Lung microvascular endothelial cell (primary cell): ENCODE measurements around the gene SGPP2. TPM values are rescaled to one million over a fixed set of nuclear protein-coding genes. Genes with fewer than 3 reads are reported as not detected.
A peak's percentile ranks its signal among the peaks of the same experiment; 100 is the strongest.
"Not testable (repeated sequence)": the region's sequence is repeated elsewhere in the genome, so short reads cannot be mapped to it uniquely, and the experiment has no call there.

Source experiments
- DNase-seq, 2 donors: peaks; one replicate each; pipeline versions ENCODE4 v3.0.0 to v3.0.0-alpha.2; 2010; ENCODE audit warnings: low read depth in 2 of 2
- total RNA-seq: library from RNA; depleted of rRNA; stranded (reverse); fragments of >200 nt; gene quantifications from 2 replicates; pipeline ENCODE4 v1.2.1, GENCODE V29; 2014

Gene SGPP2
- total RNA-seq, 1 donor from 2014 or later, result not detected

DNA sequence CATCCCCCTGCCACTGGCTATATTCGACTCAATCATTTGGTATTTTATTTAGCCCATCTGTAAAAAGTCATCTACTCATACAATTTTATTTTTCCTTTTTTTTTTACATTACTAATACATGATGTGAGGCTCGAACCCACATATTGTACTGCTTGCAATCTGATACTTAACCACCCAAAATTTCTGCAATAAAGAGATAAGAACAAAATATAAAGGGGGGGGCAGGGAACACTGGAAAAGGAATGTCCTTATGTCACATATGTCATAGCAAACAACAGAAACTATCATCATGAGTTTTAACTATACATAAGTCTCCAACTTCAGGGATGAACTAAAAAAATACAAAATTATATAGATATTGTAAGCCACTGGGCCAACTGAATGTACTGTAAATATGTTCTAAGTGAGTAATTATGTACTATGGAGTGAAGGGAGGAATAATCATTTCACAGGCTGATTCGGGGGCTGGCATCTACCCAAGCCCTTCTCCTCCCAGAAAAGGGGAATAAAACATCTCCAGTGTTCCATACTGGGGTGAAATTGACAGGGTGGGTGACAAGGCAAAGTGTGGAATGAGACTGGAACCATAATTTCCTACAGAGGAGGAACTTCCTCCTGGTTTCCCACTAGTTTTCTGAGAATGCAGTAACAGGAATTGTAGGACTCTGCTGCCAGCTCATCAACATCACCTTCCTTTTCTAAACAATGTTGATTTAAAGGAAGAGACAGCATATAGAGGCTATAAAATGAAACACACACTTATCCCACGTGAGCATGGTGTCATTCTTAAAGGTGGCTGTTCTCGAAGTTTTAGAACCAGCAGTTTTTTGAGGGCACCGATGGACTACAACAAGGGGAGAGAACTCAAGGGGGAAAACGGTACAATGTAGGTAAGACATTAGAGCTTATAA is 152.1 kb downstream of the SGPP2 start:
- DNase-seq, result peak in 1 of 2 donors; percentile 14

DNA sequence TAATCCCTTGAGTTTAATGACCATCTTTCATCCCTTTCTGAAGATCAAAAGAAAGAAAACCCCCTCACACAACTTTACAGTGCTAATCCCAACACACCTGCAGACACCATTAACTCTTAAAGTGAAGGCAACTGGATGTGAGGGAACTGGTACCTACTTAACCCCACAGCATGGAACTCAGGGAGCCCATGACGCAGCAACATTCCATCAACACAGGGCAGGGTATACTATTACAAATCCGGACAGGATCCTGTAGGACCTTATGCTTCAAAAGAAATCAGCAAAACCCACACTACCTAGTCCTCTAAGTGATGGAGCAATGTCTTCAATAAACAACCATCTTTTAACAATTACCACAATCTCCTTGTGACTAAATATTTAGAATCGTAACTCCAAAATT is 153.0 kb downstream of the SGPP2 start:
- DNase-seq, result no peak

DNA sequence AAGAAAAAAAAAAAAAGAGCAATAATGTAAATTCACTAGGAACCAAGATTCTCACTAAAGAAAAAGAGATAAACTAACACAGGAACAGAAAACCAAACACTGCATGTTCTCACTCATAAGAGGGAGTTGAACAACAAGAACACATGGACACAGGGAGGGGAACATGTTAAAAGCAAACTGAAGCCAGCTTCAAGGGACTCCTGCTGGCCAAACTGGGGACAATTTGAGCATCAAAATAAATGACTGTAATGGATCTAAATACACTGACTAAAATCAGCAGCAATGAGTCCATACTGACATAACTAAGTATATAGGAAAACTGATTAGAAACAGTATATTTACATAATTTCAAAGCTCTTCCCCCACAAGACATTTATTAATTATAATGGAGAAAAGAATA is 158.6 kb downstream of the SGPP2 start:
- DNase-seq, result peak in 1 of 2 donors; percentile 23

DNA sequence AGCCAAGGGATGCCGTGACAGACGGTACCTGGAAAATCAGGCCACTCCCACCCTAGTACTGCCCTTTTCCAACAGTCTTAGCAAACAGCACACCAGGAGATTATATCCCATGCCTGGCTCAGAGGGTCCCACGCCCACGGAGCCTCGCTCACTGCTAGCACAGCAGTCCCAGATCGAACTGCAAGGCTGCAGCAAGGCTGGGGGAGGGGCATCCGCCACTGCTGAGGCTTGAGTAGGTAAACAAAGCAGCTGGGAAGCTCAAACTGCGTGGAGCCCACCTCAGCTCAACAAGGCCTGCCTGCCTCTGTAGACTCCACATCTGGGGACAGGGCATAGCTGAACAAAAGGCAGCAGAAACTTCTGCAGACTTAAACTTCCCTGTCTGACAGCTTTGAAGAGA is 160.2 kb downstream of the SGPP2 start:
- DNase-seq, result not testable (repeated sequence)

DNA sequence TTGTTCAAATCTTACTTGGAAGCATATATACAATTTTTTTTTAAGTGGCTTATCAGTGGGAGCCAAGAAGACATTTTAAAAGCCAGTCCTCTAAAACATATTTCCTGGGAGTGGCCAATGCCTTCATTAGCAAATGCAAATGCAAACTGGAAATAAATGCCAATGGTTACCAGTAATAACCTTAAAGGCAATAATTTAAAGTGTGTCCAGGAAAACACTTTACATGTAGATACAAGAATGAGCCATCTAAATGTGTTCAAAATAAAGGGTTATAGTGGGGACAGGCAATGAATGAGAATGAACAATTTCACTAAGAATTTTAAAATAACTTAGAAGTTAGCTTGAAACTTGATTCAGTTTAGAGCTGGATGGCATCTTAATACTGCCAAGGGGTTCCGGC is 167.3 kb downstream of the SGPP2 start:
- no peak for DNase-seq

DNA sequence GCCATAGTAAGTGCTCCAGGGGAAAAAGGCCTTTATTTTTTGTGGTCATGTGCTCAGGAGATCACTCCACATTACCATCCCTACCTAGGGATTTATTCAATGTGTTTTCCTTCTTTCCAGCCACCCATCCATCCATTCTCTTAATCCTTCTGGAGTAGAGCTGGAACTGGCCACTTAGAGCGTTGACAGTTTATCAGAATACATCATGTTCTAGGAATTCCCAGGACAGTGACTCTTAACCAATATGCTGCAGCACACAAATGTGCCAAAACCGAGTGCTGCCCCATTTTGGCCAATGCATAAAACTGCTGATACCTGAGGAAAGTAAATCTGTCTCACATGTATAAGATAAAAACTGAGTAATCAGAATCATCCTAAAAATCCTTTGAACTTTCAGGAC is 167.8 kb downstream of the SGPP2 start:
- DNase-seq, result no peak

DNA sequence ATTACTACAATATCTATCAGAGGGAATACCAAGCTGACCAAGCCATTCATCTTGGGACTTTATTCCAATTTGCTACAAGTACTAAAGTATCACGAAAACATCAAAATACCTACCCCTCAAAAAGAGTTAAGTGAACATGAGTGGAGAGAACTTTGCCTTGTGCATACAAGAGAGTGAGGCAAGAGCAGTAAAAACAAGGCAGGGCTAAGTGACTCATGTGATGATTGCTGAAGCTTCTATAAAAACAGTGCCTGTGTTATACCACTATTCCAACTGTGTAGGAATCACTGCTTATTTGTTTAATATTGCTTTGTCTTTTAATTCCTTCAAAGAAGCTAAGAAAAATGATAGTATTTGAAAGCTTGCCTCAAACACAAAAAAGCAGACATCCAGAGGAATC is 170.3 kb downstream of the SGPP2 start:
- peak; percentile 6 to 36 for DNase-seq

DNA sequence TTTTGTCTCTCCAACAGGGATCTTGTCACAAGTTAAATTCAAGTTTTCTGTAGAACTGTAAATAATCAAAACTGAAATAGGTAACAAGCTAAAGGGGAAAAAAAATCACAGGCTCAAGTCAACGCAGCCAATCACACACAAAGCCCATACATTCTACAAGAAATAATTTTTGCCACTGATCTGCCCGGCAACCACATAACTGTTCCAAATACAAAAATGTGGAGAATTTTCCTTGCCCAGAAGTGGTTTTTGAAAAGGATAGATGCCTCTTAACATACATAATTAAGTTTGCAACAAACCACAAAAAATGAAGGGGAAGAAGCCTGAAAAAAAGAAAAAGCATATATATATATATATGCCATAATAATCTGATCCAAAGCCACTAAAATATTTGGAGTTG is 171.2 kb downstream of the SGPP2 start:
- DNase-seq, result no peak

DNA sequence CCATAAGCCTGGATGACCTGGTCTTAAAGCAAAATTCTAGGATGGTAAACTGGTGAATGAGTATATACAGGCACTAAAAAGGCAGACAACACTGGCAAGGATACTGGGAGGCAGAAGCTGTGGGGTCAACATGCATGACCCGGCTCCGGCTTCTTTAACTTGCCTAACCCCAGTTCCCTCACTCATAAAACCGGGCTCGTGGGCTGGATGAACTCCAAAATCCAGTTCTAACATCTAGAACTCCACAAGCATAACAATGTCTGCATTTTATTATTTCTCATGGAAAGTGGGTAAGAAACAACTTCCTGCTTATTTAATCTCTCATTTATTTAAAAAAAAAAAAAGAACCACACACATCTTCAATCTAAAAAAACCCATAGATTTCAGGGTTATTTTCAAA is 174.3 kb downstream of the SGPP2 start:
- no peak for DNase-seq

DNA sequence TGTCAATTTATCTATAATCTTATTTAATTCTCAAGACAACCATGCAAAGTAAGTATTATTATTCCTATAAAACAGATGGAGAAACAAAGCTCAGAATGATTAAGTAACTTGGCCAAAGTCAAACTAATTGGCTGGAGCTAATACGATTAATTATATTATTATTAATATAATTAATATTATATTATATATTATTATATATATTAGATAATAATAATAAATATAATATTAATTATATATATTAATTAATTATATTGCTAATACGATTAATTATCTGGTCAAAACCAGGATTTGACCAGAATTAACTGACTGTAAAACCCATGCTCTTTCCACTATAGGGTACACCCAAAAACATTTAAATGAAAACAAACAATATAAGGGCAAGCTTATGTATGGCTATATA is 179.2 kb downstream of the SGPP2 start:
- no peak for DNase-seq

DNA sequence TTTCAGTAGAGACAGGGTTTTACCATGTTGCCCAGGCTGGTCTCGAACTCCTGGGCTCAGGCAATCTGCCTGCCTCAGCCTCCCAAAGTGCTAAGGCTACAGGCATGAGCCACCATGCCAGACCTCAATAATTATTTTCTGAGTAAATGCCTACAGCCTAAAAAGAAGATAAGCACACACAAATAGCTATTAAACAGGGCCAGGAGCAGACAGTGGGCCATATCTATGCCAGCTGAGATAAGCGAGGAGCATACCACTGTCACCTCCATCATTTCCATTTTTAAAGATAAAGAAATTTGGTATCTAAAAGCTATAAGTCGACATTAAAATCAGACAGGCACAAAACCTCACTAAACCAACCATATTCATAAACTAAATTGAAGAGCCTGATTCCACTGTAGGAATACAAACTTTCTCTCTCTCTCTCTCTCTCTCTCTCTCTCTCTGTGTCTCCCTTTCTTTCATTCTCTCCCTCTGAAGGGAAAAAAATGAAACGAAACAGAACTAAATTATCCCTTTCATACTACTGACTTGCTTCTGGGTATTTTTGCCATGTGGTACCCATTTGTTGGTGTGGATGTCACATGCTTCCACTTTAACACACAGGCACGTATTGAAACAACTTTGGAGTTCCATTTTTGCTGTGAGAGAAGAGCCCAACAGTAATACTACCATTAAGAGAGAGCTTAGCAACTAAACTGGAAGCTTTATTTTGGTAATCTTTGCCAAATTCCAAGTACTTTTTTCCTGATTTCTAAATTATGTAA is 180.6 kb downstream of the SGPP2 start:
- no peak for DNase-seq

DNA sequence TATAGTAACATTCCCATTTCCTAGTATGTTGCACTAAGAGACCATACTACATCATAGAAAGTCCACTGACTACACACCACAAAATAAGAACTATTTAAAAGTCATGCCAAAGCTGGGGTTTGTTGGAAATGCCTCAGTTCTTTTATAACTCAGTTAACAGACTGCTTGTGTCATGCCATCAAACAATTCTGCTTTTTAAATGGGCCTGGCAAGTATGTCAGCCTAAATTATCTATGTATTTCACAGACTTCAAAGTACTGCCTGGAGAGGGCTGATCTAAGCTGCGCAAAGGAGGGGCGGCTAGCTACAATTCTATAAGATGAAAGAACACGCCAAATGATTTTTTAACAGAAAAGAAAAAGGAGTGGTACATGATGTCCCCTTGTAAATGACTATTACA is 182.0 kb downstream of the SGPP2 start:
- no peak for DNase-seq

DNA sequence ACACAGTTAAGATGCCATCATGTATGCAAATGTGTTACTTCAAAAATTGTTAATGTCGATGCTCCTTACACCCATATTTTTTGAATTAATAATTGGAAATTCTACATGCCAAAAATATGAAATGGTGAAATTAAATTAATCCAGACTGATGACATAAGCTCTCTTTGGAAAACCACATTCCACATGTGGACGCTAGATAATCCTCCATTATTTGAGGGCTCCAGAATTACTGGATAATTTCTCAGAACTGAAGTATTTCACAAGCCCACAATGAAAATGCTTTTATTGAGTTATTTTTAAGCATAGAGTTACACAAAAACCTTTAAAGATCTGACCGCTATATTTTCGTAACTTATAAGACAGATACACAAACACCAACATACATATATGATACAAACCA is 183.7 kb downstream of the SGPP2 start:
- no peak for DNase-seq

DNA sequence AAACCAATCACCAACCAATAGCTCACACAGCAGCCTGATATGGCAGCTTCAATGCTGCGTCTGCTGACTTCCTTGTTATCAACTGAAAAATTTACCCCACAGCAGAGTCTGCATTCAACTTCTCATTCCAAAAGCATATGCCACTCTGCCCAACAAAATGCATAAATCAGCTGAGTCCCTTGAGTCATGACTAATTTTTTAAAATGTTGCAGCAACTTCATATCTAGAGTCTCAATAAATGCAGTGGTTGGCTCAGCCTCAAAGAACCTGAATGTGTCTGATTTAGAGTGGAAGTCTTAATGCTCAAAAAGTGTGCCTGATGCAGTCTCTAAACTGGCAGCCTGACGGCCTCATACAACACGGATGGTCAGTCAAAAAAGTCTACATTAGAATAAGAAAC is 185.0 kb downstream of the SGPP2 start:
- no peak for DNase-seq

Other genes starting within 250 kb of the SGPP2 start
- under 0.01 TPM in 1 of 2 replicates, not detected in the other for gene PAX3, start 125.5 kb upstream of the SGPP2 start, total RNA-seq
- gene FARSB, start 231.5 kb downstream of the SGPP2 start, total RNA-seq, result 5.4 and 8.1 TPM in 2 replicates
- not detected in 2 replicates for gene MOGAT1, start 247.1 kb downstream of the SGPP2 start, total RNA-seq